HG03159 (cell line): ENCODE data around the gene ZNF511.

Experiments used
- ATAC-seq: cut with Tn5 transposase; IDR thresholded peaks from one replicate; pipeline ENCODE4 v1.9.1; 2021; ENCODE audit warnings: mild to moderate bottlenecking, moderate library complexity; ENCODE audit not compliant: unreplicated experiment

The ZNF511 gene

GRCh38 chr10:133274751-133275683 is 33.7 kb upstream of the ZNF511 start:
- ATAC-seq = peak; percentile 50

- peak; percentile 38 for ATAC-seq
Measured at GRCh38 chr10:133275684-133276092, 33.0 kb upstream of the ZNF511 start.

- no peak for ATAC-seq
Measured at GRCh38 chr10:133276100-133276434, 32.6 kb upstream of the ZNF511 start.

GRCh38 chr10:133276435-133277201 is 32.1 kb upstream of the ZNF511 start, which contains the start of gene ADAM8:
ADAM8 (minus strand) TSS chr10:133276868; CDS start chr10:133276817, 51 bp downstream.
- ATAC-seq = peak; percentile 44

GRCh38 chr10:133277277-133277992 is 31.3 kb upstream of the ZNF511 start:
- no peak for ATAC-seq

GRCh38 chr10:133277993-133278576 is 30.6 kb upstream of the ZNF511 start:
- no peak for ATAC-seq

GRCh38 chr10:133278577-133279265 is 30.0 kb upstream of the ZNF511 start:
- ATAC-seq = peak; percentile 39

- ATAC-seq = no peak
Measured at GRCh38 chr10:133279326-133280226, 29.1 kb upstream of the ZNF511 start.

- ATAC-seq = no peak
Measured at GRCh38 chr10:133280391-133281059, 28.2 kb upstream of the ZNF511 start.

- ATAC-seq = no peak
Measured at GRCh38 chr10:133281084-133281483, 27.6 kb upstream of the ZNF511 start.

- no peak for ATAC-seq
Measured at GRCh38 chr10:133281628-133282372, 26.9 kb upstream of the ZNF511 start.

- ATAC-seq = no peak
Measured at GRCh38 chr10:133282846-133283390, 25.8 kb upstream of the ZNF511 start.

- ATAC-seq = no peak
Measured at GRCh38 chr10:133283931-133284330, 24.8 kb upstream of the ZNF511 start.

GRCh38 chr10:133285217-133285616 is 23.5 kb upstream of the ZNF511 start:
- no peak for ATAC-seq

GRCh38 chr10:133286366-133286765 is 22.3 kb upstream of the ZNF511 start:
- no peak for ATAC-seq

- ATAC-seq = no peak
Measured at GRCh38 chr10:133287832-133288500, 20.7 kb upstream of the ZNF511 start.

- no peak for ATAC-seq
Measured at GRCh38 chr10:133289761-133290160, 19.0 kb upstream of the ZNF511 start.
